ENCODE measurements around the gene KCNIP4.

DNA sequence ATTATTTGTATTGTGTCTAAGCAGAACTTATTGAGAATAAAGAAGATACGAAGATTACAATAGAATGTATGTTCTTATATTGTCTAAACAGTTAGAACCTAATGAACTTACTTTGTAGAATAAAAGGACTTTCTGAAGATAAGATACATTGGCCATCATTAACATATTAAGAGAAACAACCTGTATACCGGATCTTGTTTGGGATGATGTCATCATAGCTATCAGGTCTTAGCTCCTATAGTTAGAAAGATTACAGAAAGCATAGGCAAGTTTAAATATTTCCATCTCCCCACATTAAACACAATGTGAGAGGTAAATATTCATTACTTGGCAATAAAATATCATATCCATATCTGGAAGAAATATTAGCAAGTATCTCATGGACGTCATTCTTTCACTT lies 966.0 kb downstream of the KCNIP4 start:
- TF ChIP-seq CTCF (IDR thresholded peaks at IDR 0.05 in 2 of 3, conservative IDR thresholded peaks at IDR 0.05 in 1 of 3; ENCODE audit: insufficient read depth in 2 of 3, low read depth in 1 of 3, low read length in 3 of 3) (no peak), POLR2A (conservative IDR thresholded peaks at IDR 0.05) (no peak), ZNF224 (CRISPR knock-in tag; IDR thresholded peaks at IDR 0.05) (no peak), PCBP2 (IDR thresholded peaks at IDR 0.05; ENCODE audit: low read depth, low read length, poor library complexity, severe bottlenecking) (no peak)
